ENCODE data around the gene SRSF3. TPM values are rescaled to one million over a fixed set of nuclear protein-coding genes. Genes with fewer than 3 reads are reported as not detected.
"Not testable (repeated sequence)": the region's sequence is repeated elsewhere in the genome, so short reads cannot be mapped to it uniquely, and the experiment has no call there.

The SRSF3 gene
- total RNA-seq, 1 donor from 2014 or later: 123 TPM

- intact Hi-C loops (cut with micrococcal nuclease): no loop called here
- ATAC-seq (peak; percentile 72), DNase-seq (peak; percentile 77)
Observed at GRCh38 chr6:36633915-36634314, 39.8 kb downstream of the SRSF3 start.

DNA sequence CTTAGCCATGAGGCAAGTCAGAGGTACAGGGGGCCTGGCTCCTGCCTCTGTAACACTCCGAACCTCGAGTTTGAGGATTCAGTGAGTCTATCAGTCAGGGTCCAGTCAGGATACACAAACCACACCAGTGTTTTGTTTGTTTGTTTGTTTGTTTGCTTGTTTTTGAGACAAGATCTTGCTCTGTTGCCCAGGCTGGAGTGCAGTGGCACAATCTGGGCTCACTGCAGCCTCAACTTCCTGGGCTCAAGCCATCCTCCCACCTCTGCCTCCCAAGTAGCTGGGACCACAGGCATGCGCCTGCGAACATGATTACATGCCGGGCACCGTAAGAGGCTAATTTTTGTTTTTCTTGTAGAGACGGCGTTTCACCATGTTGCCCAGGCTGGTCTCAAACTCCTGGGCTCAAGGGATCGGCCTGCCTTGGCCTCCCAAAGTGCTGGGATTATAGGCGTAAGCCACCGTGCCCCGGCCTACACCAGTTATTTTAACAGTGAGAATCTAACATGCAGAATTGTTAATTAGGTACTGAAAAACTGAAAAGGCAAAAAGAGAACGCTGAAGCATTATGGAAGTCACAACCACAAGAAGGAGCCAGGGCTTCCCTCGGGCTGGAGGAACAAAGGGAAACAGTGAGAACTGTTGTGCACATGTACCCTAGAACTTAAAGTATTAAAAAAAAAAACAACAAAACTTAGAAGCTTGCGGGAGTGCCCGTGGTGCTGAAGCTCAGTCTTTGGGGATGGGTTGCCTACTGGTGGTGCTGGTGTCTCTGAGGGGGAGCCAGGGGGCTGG, 40.4 kb downstream of the SRSF3 start:
- intact Hi-C loops (cut with micrococcal nuclease): no loop called here
- DNase-seq (no peak), ATAC-seq (no peak)

GRCh38 chr6:36636283-36636682, 42.1 kb downstream of the SRSF3 start:
- ATAC-seq (no peak), DNase-seq (peak; percentile 70)
- intact Hi-C loops (cut with micrococcal nuclease): no loop called here

DNA sequence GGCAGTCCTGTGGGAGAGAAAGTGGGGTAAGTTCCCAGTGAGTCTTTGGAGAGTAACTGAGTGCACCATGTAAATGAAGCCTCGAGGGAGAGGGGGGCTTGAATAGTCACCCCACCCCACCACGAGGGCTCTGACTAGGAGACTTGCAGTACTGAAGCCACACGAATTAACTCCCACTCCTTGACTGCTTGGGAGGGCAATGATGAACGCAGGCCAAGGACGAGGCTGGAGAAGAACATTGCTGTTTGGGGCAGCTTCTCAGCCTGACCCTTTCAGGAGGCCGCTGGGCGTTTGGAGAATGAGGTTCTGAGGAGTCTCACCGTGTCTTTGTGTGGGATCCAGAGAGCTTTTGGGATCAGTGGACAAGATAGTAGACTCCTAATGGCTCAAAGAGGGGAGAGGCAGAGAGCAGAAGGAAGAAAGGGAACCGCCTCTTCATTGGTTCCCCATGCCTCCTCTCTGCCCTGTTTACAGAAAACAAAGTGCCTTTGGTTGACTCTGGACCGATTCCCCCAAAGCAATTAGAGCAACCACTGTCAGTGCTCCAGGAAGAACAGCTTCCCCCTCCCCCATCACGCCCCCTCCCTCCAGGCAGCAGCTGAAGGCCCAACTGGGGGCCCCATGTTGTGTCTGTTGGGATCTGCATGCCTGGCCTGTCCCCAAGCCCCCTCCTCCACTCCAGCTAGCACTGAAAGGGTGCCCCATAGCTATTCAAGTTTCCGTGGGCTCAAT, 42.7 kb downstream of the SRSF3 start:
- intact Hi-C loops (cut with micrococcal nuclease): no loop called here
- no peak for DNase-seq

GRCh38 chr6:36638579-36638978, 44.4 kb downstream of the SRSF3 start:
- intact Hi-C loops (cut with micrococcal nuclease): no loop called here
- DNase-seq: no peak
- ATAC-seq: no peak

More for the DNA sequence above, 42.7 kb downstream of the SRSF3 start:
- ATAC-seq: no peak

DNA sequence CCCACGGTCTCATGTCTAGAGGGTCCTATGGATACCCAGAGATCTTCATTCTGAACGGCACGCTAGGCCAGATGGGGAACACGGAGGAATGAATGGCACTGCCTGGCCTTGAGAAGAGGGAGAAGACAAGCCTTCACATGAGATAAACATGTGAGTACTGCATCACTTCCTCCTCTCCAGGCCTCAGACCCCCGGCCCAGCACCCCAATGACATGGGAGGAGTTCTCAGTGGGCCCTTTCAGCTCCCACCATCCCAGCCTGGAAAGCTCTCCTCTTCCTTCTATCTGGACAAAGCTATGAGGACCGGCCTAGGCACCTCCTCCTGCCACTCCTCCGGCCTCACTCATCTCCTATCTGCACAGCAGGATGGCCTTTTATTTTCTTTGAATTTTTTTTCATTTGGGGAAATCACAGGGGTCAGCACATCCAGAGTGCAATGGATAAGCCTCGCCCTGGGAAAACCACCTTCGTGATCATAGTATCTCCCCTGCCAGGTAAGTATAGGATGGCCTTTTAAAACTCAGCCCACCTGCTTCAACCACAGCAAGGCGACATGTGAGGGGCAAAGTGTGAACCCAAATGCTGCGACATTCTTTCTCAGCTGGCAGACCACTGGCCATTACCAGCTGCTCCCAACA, 45.1 kb downstream of the SRSF3 start:
- ATAC-seq (no peak), DNase-seq (no peak)
- intact Hi-C loops (cut with micrococcal nuclease): no loop called here

DNA sequence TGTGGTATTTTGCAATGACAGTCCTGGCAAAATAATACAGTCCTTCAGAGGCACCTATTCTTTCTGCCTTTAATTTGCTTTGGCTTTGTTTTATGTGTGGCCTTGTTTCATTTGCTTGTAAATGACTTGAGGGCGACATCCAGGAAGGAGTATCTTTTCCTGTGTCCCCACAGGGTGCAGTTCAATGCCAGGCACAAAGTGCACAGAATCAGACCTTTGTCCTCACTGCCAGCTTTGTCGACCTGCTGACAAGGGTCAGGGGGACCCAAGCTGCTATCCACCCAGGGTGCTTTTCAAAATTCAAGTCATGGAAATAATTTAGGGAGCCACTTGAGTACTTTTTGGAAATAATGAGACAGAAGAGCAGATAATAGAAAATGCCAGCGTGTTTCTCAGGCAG, 47.4 kb downstream of the SRSF3 start:
- DNase-seq: no peak

DNA sequence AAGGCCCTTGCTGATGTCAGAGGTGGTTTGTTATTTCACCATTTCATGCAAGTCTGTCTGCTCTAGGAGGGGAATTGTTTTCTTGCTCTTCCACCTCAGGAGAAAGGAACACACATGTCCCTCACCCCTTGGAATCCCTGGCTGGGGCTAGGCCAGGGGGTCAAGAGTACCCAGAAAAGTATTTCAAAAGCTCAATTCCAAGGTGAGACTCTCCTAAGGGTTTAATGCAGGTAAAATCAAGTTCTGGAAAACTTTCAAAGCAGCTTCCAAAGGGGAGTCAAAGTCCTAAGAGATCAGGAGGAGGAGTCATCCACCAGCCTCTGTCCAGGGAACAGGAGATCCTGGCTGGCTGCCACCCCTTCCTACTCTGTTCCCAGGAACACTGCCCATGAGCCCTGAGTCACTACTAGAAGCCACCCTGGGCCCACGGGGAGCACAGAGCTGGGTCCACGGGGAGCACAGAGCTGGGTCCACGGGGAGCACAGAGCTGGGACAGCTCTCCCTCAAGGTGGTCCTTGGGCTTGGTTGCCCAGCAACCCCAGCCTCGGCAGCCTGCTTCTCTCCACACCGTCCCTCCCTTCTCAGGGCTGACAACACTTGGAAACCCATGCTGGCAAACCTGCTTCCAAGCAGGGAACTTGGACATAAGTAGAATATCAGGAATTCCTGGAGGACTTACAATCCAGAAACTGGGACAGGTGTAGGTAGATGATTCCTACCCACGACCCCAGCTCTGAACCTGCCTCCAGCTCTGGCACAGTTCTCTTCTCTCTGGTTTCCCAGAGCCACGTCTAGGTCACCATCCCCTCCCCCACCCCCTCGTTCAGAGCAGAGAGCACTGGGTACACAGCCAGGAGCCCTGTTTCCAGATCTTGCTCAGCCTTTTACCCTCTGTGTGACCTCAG, 49.0 kb downstream of the SRSF3 start:
- ATAC-seq: peak; percentile 96
- peak; percentile 91 for DNase-seq
- intact Hi-C loops (cut with micrococcal nuclease): no loop called here

More for the DNA sequence above, 47.4 kb downstream of the SRSF3 start:
- ATAC-seq: no peak
- intact Hi-C loops (cut with micrococcal nuclease): no loop called here

- ATAC-seq: peak; percentile 46
- DNase-seq: no peak
- intact Hi-C loops (cut with micrococcal nuclease): no loop called here
Observed at GRCh38 chr6:36643977-36644376, 49.8 kb downstream of the SRSF3 start.

GRCh38 chr6:36649086-36649485, 54.9 kb downstream of the SRSF3 start:
- ATAC-seq (no peak), DNase-seq (no peak)
- intact Hi-C loops (cut with micrococcal nuclease): no loop called here

- ATAC-seq: no peak
Observed at GRCh38 chr6:36649701-36650484, 55.7 kb downstream of the SRSF3 start.

GRCh38 chr6:36650848-36651478, 56.8 kb downstream of the SRSF3 start:
- intact Hi-C loops (cut with micrococcal nuclease): no loop called here
- ATAC-seq (peak; percentile 46), DNase-seq (no peak)

More at GRCh38 chr6:36649701-36650484, 55.7 kb downstream of the SRSF3 start:
- intact Hi-C loops (cut with micrococcal nuclease): no loop called here
- DNase-seq: no peak

- intact Hi-C loops (cut with micrococcal nuclease): no loop called here
- DNase-seq (no peak), ATAC-seq (no peak)
Observed at GRCh38 chr6:36651659-36652379, 57.7 kb downstream of the SRSF3 start.

DNA sequence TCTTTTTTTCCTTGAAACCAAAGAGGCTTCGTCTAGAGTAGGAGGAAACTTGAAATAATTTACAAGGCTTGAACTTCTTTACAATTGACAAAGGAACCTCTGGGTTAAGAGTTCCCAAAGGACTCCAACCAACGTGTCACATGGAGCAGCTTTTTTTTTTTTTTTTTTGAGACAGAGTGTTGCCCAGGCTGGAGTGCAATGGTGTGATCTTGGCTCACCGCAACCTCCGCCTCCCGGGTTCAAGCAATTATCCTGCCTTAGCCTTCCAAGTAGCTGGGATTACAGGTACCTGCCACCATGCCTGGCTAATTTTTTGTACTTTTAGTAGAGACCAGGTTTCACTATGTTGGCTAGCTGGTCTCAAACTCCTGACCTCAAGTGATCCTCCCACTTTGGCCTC, 60.3 kb downstream of the SRSF3 start:
- DNase-seq; ATAC-seq; intact Hi-C loops (cut with micrococcal nuclease): not testable (repeated sequence)

Data from left ventricle myocardium superior (tissue), 1 donor.